ENCODE results near the gene SLC35F3. TPM values are rescaled to one million over a fixed set of nuclear protein-coding genes. Genes with fewer than 3 reads are reported as not detected.

Gene SLC35F3
- total RNA-seq, 1 donor from 2014 or later: not detected

GRCh38 chr1:234090212-234091064 lies 186.0 kb downstream of the SLC35F3 start:
- ATAC-seq (ENCODE audit: low read depth) (no peak), DNase-seq (no peak)
- CTCF ChIA-PET: no interaction called here
- Mint-ChIP-seq H3K4me1 (no peaks in the 10 kb centered on the region), H3K9me3 (peaks cover 3% of the 10 kb centered on the region), H3K27ac (no peak overlapping the region), H3K27me3 (peaks cover 8% of the 10 kb centered on the region), H3K4me3 (no peak overlapping the region), H3K36me3 (ENCODE audit: low read depth) (no peaks in the 10 kb centered on the region)
- no peak for TF ChIP-seq CTCF (IDR thresholded peaks at IDR 0.05)
- intact Hi-C loops (cut with micrococcal nuclease): no loop called here
- POLR2A ChIA-PET: no interaction called here

- POLR2A ChIA-PET: no interaction called here
- TF ChIP-seq CTCF (IDR thresholded peaks at IDR 0.05): no peak
- H3K27me3 Mint-ChIP-seq: peaks cover 8% of the 10 kb centered on the region
- peaks cover 3% of the 10 kb centered on the region for H3K9me3 Mint-ChIP-seq
- no peak overlapping the region for H3K27ac Mint-ChIP-seq
- intact Hi-C loops (cut with micrococcal nuclease): no loop called here
- CTCF ChIA-PET: no interaction called here
- ATAC-seq (ENCODE audit: low read depth): no peak
- H3K36me3 Mint-ChIP-seq (ENCODE audit: low read depth): no peaks in the 10 kb centered on the region
- DNase-seq: no peak
- no peaks in the 10 kb centered on the region for H3K4me1 Mint-ChIP-seq
- H3K4me3 Mint-ChIP-seq: no peak overlapping the region
Observed at GRCh38 chr1:234091065-234091401, 186.6 kb downstream of the SLC35F3 start.

GRCh38 chr1:234091876-234092275 lies 187.4 kb downstream of the SLC35F3 start:
- no peak overlapping the region for H3K27ac Mint-ChIP-seq

GRCh38 chr1:234093107-234093506 lies 188.6 kb downstream of the SLC35F3 start:
- Mint-ChIP-seq H3K4me3 (no peak overlapping the region), H3K27me3 (peaks cover 8% of the 10 kb centered on the region), H3K36me3 (ENCODE audit: low read depth) (no peaks in the 10 kb centered on the region), H3K27ac (no peak overlapping the region), H3K9me3 (peaks cover 3% of the 10 kb centered on the region), H3K4me1 (no peaks in the 10 kb centered on the region)
- intact Hi-C loops (cut with micrococcal nuclease): no loop called here
- no peak for ATAC-seq (ENCODE audit: low read depth)
- POLR2A ChIA-PET: no interaction called here
- no peak for TF ChIP-seq CTCF (IDR thresholded peaks at IDR 0.05)
- CTCF ChIA-PET: no interaction called here
- DNase-seq: no peak

More at GRCh38 chr1:234091876-234092275, 187.4 kb downstream of the SLC35F3 start:
- POLR2A ChIA-PET: no interaction called here
- H3K4me1 Mint-ChIP-seq: no peaks in the 10 kb centered on the region
- intact Hi-C loops (cut with micrococcal nuclease): no loop called here
- H3K27me3 Mint-ChIP-seq: peaks cover 8% of the 10 kb centered on the region
- peaks cover 3% of the 10 kb centered on the region for H3K9me3 Mint-ChIP-seq
- H3K4me3 Mint-ChIP-seq: no peak overlapping the region
- CTCF ChIA-PET: no interaction called here
- DNase-seq (no peak), ATAC-seq (ENCODE audit: low read depth) (no peak)
- no peak for TF ChIP-seq CTCF (IDR thresholded peaks at IDR 0.05)
- H3K36me3 Mint-ChIP-seq (ENCODE audit: low read depth): no peaks in the 10 kb centered on the region

GRCh38 chr1:234093741-234094140 lies 189.3 kb downstream of the SLC35F3 start:
- Mint-ChIP-seq H3K4me1 (no peaks in the 10 kb centered on the region), H3K27me3 (peaks cover 8% of the 10 kb centered on the region), H3K27ac (no peak overlapping the region), H3K9me3 (peaks cover 3% of the 10 kb centered on the region), H3K4me3 (no peak overlapping the region), H3K36me3 (ENCODE audit: low read depth) (no peaks in the 10 kb centered on the region)
- DNase-seq (no peak), ATAC-seq (ENCODE audit: low read depth) (no peak)
- ChIA-PET POLR2A (no interaction called here), CTCF (no interaction called here)
- intact Hi-C loops (cut with micrococcal nuclease): no loop called here
- no peak for TF ChIP-seq CTCF (IDR thresholded peaks at IDR 0.05)
